Ovary (tissue), 3 donors: Measurements from ENCODE around the gene ADCK2.

Source experiments
- CTCF ChIP-seq, 3 donors: fragments of 450-650 bp in 2 of 3; fragments of 200-600 bp in 1 of 3; IDR thresholded peaks; one replicate each; pipeline versions ENCODE4 v1.5.1 to v1.8.0; 2016 to 2022; ENCODE audit warnings: antibody characterized with exemption in 3 of 3, mild to moderate bottlenecking in 1 of 3
- POLR2A ChIP-seq: fragments of 450-650 bp; IDR thresholded peaks from one replicate; pipeline ENCODE4 v1.6.1; 2017; ENCODE audit warnings: antibody characterized with exemption, mild to moderate bottlenecking, moderate library complexity
- donor health status: DM: no; HTN: no; CAD: no.

GRCh38 chr7:140655511-140656408 lies 17.0 kb upstream of the ADCK2 start:
- TF ChIP-seq CTCF (IDR thresholded peaks at IDR 0.05) (no peak), POLR2A (no peak)
